Activated naive CD4-positive, alpha-beta T cell treated with anti-CD3 and anti-CD28 coated beads, Interleukin-2, amount 50 U/mL, for 72 hours (primary cell): ENCODE measurements around the gene AFF1. TPM values are rescaled to one million over a fixed set of nuclear protein-coding genes. Genes with fewer than 3 reads are reported as not detected.
"Not testable (repeated sequence)": the region's sequence is repeated elsewhere in the genome, so short reads cannot be mapped to it uniquely, and the experiment has no call there.

Source experiments
- ATAC-seq, 2 donors: fragments of 150-1000 bp; cut with Tn5 transposase; 2 replicates each; pipeline ENCODE4 v1.10.0; 2021; ENCODE audit warnings: mild to moderate bottlenecking in 2 of 2, moderate library complexity in 2 of 2
- DNase-seq, 2 donors: peaks; one replicate each; pipeline ENCODE4 v3.0.0; 2021 to 2022; ENCODE audit warnings: low spot score in 2 of 2
- H3K27ac Mint-ChIP-seq, 2 donors: one replicate each; pipeline ENCODE4 v1.8.0; 2022; ENCODE audit warnings: mild to moderate bottlenecking in 2 of 2, mixed read lengths in 2 of 2
- H3K36me3 Mint-ChIP-seq, 2 donors: one replicate each; pipeline ENCODE4 v1.8.0; 2022; ENCODE audit warnings: mixed read lengths in 2 of 2
- H3K9me3 Mint-ChIP-seq, 2 donors: one replicate each; pipeline ENCODE4 v1.8.0; 2022; ENCODE audit warnings: mixed read lengths in 2 of 2
- total RNA-seq, 2 donors: library from RNA; stranded (reverse); gene quantifications; one replicate each; pipeline ENCODE4 v1.2.3, GENCODE V29; 2022

The AFF1 gene
- total RNA-seq, 2 donors from 2014 or later, result 41.5 to 71.7 TPM

DNA sequence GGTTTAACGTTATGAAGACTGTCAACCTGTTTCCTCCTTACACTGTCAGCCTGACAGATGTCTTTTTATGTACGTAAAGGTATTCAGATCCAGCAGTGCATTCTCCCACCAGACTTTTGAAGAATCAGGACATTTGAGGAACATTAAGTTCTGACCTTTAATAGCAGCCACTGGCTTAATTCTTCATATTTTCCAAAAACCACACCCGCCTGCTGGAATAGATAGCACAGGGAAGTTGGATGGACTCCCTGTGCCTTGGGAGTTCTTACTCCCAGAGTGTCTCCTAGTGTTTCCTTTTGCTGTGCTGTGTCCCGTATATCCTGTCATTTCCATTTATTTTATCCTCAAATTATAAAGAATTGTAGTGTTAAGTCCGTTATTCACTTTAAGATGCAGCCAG is 94.5 kb downstream of the AFF1 start:
- Mint-ChIP-seq H3K9me3 (no peaks in the 10 kb centered on the region), H3K27ac (no peak overlapping the region), H3K36me3 (no peaks in the 10 kb centered on the region)
- DNase-seq, result no peak
- no peak for ATAC-seq

DNA sequence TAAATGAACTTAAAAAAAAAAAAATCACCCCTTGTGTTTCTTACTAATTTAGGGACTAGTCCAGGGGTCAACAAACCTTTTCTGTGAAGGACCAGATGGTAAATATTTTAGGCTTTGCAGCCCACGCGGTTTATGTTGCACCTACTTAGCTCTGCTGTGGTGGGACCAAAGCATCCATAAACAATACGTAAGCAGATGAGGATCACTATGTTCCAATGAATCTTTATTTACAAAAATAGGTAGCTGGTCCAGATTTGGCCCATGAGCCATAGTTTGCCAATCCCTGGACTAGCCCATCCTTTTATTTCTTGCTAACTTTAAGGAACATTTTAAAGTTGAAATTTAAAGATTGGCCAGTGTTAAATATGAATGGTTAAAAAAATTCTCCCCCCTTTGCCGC is 95.3 kb downstream of the AFF1 start:
- no peaks in the 10 kb centered on the region for H3K36me3 Mint-ChIP-seq
- no peaks in the 10 kb centered on the region for H3K9me3 Mint-ChIP-seq
- H3K27ac Mint-ChIP-seq, result no peak overlapping the region
- no peak for ATAC-seq
- DNase-seq, result no peak

DNA sequence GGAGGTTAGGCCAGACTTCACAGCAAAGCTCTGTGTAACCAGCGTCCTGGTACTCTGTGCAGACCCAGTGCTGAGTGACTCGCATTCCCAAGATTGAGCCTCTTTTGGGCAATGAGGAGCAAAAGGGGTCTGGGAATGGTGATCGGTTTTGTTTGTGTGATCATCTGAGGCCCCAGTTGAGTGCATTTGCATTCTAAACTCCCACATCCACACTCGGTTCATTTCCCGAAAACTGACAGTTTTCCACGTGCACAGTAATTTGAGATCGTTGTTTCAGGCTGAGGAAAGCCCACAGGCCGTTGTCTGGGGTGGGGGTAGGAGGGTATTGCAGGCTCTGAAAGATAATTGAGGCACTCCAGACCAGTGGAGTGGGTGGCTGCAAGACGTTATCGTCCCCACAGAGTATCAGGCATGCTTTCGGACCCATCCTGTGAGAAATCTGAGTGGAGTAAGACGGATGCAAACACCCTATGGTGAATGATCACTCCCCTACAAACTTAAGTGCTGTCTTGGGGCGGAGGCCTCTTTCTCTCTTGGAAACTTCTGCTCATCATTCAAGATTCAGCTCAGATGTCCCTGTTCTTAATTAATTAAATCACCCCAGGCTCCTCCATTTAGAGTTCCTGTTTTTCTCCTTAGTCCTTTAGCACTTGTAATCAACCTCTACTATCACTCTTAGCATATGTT is 96.1 kb downstream of the AFF1 start:
- Mint-ChIP-seq H3K9me3 (no peaks in the 10 kb centered on the region), H3K27ac (no peak overlapping the region), H3K36me3 (no peaks in the 10 kb centered on the region)
- peak in 1 of 2 donors; percentile 34 for ATAC-seq
- no peak for DNase-seq

DNA sequence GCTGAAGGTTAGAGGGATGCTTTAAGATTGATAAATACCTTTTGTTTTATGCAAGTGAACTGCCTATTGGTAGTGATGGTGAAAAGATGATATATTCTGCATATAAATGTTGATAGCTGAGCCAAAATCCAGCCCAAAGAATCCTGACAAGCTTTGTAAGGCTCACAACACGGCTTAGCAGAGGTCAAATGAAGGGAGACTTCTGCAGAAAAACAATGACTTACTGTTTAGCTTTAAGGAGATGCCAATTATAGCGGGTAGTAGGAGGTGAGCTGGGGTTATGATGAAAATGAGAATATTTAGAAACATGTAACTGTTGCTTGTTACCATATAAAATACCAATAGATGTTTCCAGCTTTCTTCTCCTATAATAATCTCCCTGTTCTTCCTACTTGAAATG is 97.1 kb downstream of the AFF1 start:
- ATAC-seq (no peak), DNase-seq (no peak)
- Mint-ChIP-seq H3K36me3 (no peaks in the 10 kb centered on the region), H3K27ac (no peak overlapping the region), H3K9me3 (no peaks in the 10 kb centered on the region)

DNA sequence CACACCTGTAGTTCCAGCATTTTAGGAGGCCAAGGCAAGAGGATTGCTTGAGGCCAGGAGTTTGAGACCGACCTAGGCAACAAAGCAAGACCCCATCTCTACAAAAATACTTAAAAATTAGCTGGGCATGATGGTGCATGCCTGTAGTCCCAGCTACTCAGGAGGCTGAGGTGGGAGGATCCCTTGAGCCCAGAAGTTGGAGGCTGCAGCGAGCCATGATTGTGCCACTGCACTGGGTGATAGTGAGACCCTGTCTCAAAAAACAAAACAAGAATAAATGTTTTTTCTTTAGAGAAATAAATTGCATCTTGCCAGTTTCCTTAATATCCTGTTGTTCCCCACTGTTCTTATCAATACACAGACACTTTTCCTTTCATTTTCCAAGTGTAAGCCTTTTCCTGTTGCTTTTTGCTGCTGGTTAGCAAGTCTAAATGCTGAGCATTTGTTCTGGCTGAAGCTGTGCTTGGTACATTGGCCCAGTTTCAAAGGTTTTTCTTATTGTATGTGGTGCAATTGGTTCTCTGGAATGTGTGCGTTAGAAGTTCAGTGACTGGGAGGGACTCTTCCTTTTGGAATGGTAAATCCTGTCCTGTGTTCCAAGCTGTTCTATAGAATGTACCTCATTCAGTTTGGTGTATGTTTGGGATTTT is 98.2 kb downstream of the AFF1 start:
- no peak for DNase-seq
- H3K36me3 Mint-ChIP-seq, result no peaks in the 10 kb centered on the region
- H3K27ac Mint-ChIP-seq, result no peak overlapping the region
- no peak for ATAC-seq
- no peaks in the 10 kb centered on the region for H3K9me3 Mint-ChIP-seq

DNA sequence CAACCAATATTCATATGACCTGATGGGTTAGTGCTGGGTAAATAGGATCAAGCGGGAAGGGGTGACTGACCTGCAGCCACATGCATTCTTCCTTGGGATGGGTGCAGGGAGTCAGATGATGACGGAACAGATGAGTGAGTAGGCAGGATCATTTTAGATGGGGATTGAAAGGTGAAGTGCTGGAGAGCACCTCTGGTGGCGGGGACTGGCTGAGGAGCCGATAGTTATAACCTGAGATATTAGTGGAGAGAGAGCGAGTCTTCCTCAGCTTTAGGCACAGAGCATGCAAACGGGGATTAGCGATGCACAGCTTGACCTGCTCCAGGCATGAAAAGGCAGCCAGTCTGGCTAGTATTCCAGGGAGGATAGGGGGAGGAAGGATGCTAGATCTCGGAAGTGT is 99.1 kb downstream of the AFF1 start:
- H3K27ac Mint-ChIP-seq, result no peak overlapping the region
- H3K9me3 Mint-ChIP-seq, result no peaks in the 10 kb centered on the region
- DNase-seq (no peak), ATAC-seq (no peak)
- no peaks in the 10 kb centered on the region for H3K36me3 Mint-ChIP-seq

DNA sequence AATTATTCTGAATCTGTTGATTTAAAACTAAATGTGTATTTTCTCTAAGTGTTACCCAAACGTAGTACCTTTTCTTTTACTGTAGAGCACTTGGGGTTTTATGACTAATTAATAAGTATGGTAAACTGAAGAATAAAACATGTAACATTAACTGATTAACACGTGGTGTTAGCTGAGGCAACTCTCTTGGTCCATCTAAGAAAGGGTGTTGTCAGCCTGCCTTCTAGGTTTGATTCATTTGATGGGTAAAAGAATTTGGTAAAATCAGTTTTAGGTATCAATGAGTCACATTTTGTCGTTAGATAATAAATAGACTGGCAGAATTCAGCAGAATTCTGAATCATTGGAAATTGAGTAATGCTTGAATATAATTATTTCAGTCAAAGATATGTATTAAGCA is 99.7 kb downstream of the AFF1 start:
- Mint-ChIP-seq H3K9me3 (no peaks in the 10 kb centered on the region), H3K36me3 (no peaks in the 10 kb centered on the region), H3K27ac (no peak overlapping the region)
- ATAC-seq (peak in 1 of 2 donors; percentile 41), DNase-seq (no peak)

DNA sequence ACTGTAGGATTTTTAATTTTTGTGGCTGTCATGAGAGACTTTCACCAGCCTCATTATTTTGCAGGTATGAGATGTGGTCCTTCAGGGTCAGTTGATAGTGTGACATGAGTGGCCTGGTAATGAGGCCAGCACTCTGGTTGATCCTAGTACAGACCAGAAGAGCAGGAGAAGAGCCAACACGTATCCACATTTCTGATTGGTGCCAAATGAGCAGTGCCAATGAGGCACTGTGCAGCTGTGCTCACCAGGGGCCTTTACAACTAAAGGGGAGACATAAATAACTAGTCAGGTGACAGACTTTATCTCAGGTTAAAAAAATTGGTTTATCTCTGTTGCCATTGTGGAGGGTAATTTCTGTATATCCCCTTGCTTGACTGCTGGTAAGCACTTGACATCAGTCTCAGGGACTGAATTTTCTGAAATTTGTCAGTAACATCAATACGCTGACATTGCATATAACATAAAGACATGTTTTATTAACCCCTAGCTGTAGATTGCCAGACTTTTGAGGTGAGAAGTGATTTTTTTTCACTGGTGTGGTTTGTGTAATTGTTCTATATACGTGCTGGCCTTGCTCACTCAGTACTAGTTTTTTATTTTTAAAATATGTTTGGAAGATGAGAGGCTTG is 101.2 kb downstream of the AFF1 start:
- no peak for ATAC-seq
- Mint-ChIP-seq H3K36me3 (no peaks in the 10 kb centered on the region), H3K27ac (no peak overlapping the region), H3K9me3 (no peaks in the 10 kb centered on the region)
- no peak for DNase-seq

DNA sequence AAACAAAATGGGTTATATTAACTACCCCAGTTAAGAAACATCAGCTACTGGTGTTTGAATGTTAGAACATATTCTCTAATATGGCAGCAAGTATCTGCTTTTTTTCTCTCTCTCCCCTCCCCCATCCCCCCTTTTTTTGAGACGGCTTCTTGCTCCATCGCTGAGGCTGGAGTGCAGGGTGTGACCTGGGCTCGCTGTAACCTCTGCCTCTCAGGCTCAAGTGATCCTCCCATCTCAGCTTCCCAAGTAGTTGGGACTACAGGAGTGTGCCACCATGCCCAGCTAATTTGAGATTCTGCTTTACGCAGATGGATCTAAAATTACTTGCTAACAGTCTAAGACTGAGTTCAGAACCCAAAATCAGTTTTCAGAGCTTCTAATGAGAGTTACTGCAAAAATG is 101.9 kb downstream of the AFF1 start:
- Mint-ChIP-seq H3K27ac (no peak overlapping the region), H3K36me3 (no peaks in the 10 kb centered on the region)

DNA sequence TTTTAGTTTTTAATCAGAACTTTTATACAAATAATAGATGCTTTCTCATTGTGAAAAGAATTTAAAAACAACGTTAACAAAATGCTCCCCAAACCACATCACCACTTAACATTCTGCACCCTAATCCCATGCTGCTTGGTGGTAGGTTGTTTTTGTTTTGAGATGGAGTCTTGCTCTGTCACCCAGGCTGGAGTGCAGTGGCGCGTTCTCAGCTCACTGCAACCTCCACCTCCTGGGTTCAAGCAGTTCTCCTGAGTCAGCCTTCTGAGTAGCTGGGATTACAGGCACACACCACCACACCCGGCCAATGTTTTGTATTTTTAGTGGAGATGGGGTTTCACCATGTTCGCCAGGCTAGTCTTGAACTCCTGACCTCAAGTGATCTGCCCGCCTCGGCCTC is 102.4 kb downstream of the AFF1 start:
- not testable (repeated sequence) for H3K27ac Mint-ChIP-seq, DNase-seq, H3K36me3 Mint-ChIP-seq, H3K9me3 Mint-ChIP-seq, ATAC-seq

More for the DNA sequence above, 101.9 kb downstream of the AFF1 start:
- ATAC-seq, result no peak
- no peak for DNase-seq
- H3K9me3 Mint-ChIP-seq, result no peaks in the 10 kb centered on the region

DNA sequence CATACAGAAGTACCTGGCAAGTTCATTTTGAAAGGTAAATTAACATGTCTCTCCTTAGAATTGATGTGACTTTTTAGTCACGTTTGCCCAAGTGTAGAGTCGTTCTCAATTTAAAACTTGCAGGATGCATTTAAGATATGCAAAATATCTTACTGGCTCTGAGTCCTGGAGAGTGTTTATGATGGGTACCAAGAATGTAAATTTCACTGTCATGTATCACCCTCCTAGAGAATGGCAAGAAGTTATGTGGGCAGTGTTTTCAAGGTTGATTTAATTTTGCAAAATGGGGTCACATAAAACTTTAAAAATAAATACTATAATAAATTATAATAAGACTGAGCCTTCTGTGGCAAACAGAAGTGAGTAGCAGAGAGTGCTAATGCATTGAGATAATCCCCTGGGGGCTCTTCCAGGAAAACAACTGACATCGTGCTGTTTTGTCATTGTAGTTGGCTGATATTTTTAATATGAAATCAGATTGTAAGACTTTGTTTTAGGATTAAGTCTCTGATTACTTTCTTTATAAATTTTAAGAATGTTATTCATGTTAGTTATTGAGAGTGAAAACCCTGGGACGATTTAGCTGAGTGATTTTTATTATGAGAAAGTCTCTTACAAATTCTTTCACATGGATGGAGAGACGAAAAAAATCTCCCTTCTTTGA is 103.0 kb downstream of the AFF1 start:
- no peak overlapping the region for H3K27ac Mint-ChIP-seq

DNA sequence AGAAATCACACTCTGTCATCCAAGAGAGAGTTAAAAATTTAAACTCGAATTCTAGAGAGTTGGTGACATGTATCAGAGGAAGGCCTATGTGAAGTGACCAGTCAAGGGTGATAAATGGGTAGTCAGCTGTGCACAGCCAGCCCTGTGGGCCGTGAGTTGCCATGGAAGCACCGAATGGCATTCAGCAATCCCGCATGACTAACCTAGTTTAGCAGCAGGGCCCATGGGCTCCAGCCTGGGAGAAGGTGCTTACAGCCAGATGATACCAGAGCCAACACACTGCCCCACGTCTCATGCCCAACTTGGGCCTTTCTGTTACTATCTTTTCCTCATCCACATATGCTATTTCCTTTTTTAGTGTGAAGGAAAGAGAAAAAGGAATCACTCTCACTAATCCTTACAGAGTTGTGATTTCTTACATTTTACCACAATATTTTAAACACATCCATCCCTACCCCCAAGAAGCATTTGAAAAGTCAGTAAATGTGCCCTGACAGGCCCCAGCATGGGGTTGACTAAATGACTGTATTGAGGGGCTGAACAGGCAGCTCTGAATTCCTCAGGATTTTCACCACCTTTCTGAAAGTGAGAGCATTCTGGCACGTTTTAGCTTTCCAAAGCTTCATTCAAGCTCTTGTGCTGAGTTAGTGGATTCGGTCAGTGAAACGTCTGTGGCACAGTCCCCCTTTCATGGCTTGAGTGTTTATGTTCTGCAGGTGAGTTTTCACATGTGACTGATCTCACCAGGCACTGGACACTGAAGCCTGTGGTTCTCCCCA is 104.2 kb downstream of the AFF1 start:
- no peak for ATAC-seq
- Mint-ChIP-seq H3K36me3 (no peaks in the 10 kb centered on the region), H3K27ac (no peak overlapping the region), H3K9me3 (no peaks in the 10 kb centered on the region)
- no peak for DNase-seq

More for the DNA sequence above, 103.0 kb downstream of the AFF1 start:
- H3K9me3 Mint-ChIP-seq, result no peaks in the 10 kb centered on the region
- DNase-seq (no peak), ATAC-seq (no peak)
- no peaks in the 10 kb centered on the region for H3K36me3 Mint-ChIP-seq

DNA sequence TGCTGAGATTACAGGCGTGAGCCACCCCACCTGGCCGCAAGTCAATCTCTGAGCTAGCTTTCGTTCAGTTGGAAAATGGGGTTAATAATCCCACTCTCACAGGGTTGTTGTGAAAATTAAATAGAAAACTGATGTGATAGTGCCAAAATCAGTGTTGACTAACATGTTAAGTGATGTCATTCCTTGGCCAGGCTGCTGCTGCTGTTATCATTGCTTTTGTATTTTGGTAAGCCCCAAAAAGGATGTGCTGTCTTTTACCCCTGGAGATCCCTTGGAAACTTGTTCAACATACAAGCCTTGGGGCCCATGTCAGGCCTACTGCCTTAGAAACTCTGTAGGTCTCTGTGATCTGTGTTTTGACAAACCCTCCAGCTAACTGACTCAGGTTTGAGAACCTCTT is 106.3 kb downstream of the AFF1 start:
- H3K27ac Mint-ChIP-seq, result no peak overlapping the region
- DNase-seq, result no peak

DNA sequence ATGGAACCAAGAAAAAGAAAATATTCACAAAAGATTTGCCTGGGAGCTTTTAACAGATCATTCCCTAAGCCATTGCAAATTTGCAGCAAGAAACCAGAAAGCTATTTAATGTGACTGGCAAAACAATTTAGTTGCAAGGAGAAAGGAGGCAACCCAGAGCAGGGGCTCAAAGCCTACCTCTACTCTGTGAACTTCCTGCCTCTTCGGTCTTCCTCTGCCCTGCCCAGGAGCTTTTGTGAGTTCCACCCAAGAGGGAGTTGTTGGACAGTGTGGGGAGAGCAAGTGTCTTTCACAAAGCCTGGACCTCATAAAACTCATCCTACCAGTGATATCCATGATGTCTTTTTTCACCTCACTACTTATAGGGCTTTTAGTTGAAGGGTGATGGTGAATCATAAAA is 107.4 kb downstream of the AFF1 start:
- ATAC-seq, result no peak
- DNase-seq, result no peak
- Mint-ChIP-seq H3K36me3 (peaks cover 0 to 6% of the 10 kb centered on the region in 2 donors), H3K27ac (no peak overlapping the region), H3K9me3 (no peaks in the 10 kb centered on the region)

More for the DNA sequence above, 106.3 kb downstream of the AFF1 start:
- Mint-ChIP-seq H3K9me3 (no peaks in the 10 kb centered on the region), H3K36me3 (no peaks in the 10 kb centered on the region)
- ATAC-seq, result no peak

DNA sequence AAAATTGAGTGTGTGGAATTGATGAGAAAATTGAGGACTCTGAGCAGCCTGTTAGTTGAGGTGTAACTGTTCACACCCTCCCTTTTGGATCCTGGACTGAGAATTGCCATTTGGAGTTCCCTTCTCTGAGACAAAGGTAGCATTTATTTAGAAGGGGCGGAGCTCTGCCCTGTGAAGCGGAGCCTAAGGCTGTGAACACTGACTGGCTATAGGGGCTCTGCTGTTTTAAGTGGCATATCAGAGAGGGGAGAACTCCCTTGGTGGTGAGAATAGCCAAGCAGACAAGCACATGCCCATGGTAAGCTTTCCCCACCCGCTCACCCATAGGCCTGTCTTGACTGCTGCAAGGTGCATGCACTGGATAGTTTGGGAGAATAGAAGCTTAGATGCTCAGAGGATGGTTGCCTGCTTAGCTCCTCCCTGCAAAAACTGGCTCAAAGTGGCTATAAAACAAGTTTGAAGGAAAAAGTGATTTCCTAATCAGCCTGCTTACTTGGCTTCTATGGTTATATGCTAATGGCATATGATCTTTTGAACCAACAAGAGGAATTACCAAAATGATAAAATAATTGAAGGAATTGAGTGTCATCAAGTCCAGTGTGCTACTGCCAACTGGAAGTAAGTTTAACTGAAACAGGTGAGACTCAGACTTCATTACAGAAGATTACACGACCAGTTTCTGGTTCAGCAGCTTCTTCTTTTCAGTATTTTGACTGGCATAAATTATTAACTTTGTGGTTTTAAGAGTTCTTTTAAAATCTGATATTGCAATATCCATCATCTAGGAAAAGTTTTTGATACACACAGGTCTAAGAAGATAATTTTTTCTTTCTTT is 108.4 kb downstream of the AFF1 start:
- Mint-ChIP-seq H3K36me3 (peaks cover 0 to 11% of the 10 kb centered on the region in 2 donors), H3K27ac (no peak overlapping the region), H3K9me3 (no peaks in the 10 kb centered on the region)
- DNase-seq (no peak), ATAC-seq (no peak)
